Nephron progenitor cell (in vitro differentiated cells): ENCODE results near the gene DPP10.
A peak's percentile ranks its signal among the peaks of the same experiment; 100 is the strongest.

Source experiments
- DNase-seq: peaks from one replicate; pipeline ENCODE4 v3.0.0; 2021
- H3K27ac Mint-ChIP-seq: 2 replicates; pipeline ENCODE4 v1.8.0; 2021; ENCODE audit warnings: mild to moderate bottlenecking, moderate library complexity, mixed read lengths
- H3K27me3 Mint-ChIP-seq: 2 replicates; pipeline ENCODE4 v1.8.0; 2021; ENCODE audit warnings: mild to moderate bottlenecking, low read depth, mixed read lengths; ENCODE audit not compliant: poor library complexity
- H3K36me3 Mint-ChIP-seq: 2 replicates; pipeline ENCODE4 v1.8.0; 2021; ENCODE audit warnings: low read depth, mixed read lengths
- H3K4me1 Mint-ChIP-seq: 2 replicates; pipeline ENCODE4 v1.8.0; 2021; ENCODE audit warnings: mixed read lengths
- H3K4me3 Mint-ChIP-seq: 2 replicates; pipeline ENCODE4 v1.8.0; 2021; ENCODE audit warnings: mild to moderate bottlenecking, moderate library complexity, mixed read lengths
- H3K9me3 Mint-ChIP-seq: 2 replicates; pipeline ENCODE4 v1.8.0; 2021; ENCODE audit warnings: mild to moderate bottlenecking, moderate library complexity, mixed read lengths
- CTCF ChIP-seq: fragments of 200-600 bp; sonication (generic); IDR thresholded peaks from 2 replicates; pipeline ENCODE4 v1.5.0; 2021; ENCODE audit warnings: antibody characterized with exemption

DPP10 gene

GRCh38 chr2:114797942-114798341, 355.5 kb downstream of the DPP10 start:
- H3K4me3 Mint-ChIP-seq, result no peak overlapping the region
- peaks cover 4% of the 10 kb centered on the region for H3K27me3 Mint-ChIP-seq
- DNase-seq, result no peak
- H3K27ac Mint-ChIP-seq, result no peak overlapping the region
- no peak for TF ChIP-seq CTCF
- H3K9me3 Mint-ChIP-seq, result no peaks in the 10 kb centered on the region
- no peaks in the 10 kb centered on the region for H3K36me3 Mint-ChIP-seq
- no peaks in the 10 kb centered on the region for H3K4me1 Mint-ChIP-seq

GRCh38 chr2:114800371-114800770, 357.9 kb downstream of the DPP10 start:
- Mint-ChIP-seq H3K27ac (no peak overlapping the region), H3K4me3 (no peak overlapping the region), H3K9me3 (peaks cover 13% of the 10 kb centered on the region), H3K4me1 (peaks cover 1% of the 10 kb centered on the region), H3K36me3 (no peaks in the 10 kb centered on the region), H3K27me3 (peaks cover 4% of the 10 kb centered on the region)
- DNase-seq, result no peak
- no peak for TF ChIP-seq CTCF

DNA sequence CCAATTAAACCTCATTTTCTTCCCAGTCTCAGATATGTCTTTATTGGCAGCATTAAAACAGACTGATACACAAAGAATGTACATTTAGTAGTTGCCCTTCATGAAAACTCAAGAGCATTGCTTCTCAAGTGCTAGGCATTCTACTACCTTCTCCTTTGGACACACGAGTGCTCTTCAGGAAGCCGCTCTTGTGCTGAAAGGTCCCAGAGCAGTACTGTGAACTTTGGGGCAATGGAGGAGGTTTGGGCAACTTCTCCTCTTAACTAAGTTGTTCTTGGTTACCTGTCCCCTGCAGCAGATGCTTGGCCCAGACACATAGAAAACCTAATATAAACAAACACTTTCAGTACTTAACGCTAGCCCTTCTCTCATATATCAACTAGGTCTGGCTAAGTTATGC, 362.8 kb downstream of the DPP10 start:
- Mint-ChIP-seq H3K36me3 (no peaks in the 10 kb centered on the region), H3K4me1 (peaks cover 10% of the 10 kb centered on the region), H3K27ac (peak overlapping the region; percentile 13), H3K4me3 (no peak overlapping the region), H3K9me3 (peaks cover 15% of the 10 kb centered on the region), H3K27me3 (no peaks in the 10 kb centered on the region)
- no peak for TF ChIP-seq CTCF
- DNase-seq, result no peak

DNA sequence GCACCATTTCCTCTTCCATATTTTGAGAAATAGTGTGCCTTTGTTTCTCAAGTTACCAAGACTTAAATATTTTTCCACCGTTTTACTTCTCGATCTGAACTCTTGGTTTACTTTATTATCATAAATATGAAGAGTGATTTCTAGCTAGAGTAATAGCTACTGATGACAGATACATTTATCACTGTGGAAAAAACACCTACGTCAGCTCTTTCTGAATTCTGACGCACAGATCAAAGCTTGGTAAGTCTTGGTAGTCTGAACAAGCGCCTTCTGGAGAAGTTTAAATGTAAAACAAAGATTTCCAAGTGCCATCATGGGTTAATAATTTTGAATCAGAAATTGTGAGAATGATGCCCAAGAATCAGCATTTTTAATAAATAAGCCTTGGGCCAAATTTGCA, 367.7 kb downstream of the DPP10 start:
- no peaks in the 10 kb centered on the region for H3K36me3 Mint-ChIP-seq
- TF ChIP-seq CTCF, result no peak
- H3K4me1 Mint-ChIP-seq, result peaks cover 10% of the 10 kb centered on the region
- H3K27me3 Mint-ChIP-seq, result no peaks in the 10 kb centered on the region
- no peak for DNase-seq
- H3K27ac Mint-ChIP-seq, result no peak overlapping the region
- no peak overlapping the region for H3K4me3 Mint-ChIP-seq
- peaks cover 5% of the 10 kb centered on the region for H3K9me3 Mint-ChIP-seq

DNA sequence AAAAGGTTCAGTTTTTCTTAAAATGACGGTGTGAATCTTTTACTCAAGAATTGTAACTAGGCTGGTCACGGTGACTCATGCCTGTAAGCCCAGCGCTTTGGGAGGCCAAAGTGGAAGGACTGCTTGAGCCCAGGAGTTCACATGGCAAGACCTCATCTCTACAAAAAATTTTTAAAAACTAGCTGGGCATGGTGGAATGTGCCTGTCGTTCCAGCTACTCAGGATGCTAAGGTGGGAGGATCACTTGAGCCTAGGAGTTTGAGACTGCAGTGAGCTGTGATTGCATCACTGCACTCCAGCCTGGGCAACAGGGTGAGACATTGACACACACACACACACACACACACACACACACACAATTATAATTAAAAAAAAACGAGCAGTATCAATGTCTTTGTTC, 369.8 kb downstream of the DPP10 start:
- peaks cover 9% of the 10 kb centered on the region for H3K4me1 Mint-ChIP-seq
- H3K36me3 Mint-ChIP-seq, result no peaks in the 10 kb centered on the region
- H3K27me3 Mint-ChIP-seq, result no peaks in the 10 kb centered on the region
- no peak for DNase-seq
- H3K9me3 Mint-ChIP-seq, result no peaks in the 10 kb centered on the region
- no peak overlapping the region for H3K27ac Mint-ChIP-seq
- TF ChIP-seq CTCF, result no peak
- H3K4me3 Mint-ChIP-seq, result no peak overlapping the region

GRCh38 chr2:114814355-114814754, 371.9 kb downstream of the DPP10 start:
- H3K4me3 Mint-ChIP-seq, result no peak overlapping the region
- no peaks in the 10 kb centered on the region for H3K36me3 Mint-ChIP-seq
- TF ChIP-seq CTCF, result no peak
- peaks cover 4% of the 10 kb centered on the region for H3K4me1 Mint-ChIP-seq
- H3K9me3 Mint-ChIP-seq, result no peaks in the 10 kb centered on the region
- H3K27ac Mint-ChIP-seq, result no peak overlapping the region
- H3K27me3 Mint-ChIP-seq, result no peaks in the 10 kb centered on the region
- no peak for DNase-seq
